Fibroblast of skin of back (primary cell): ENCODE measurements around the gene COBL.
A peak's percentile ranks its signal among the peaks of the same experiment; 100 is the strongest.
"Not testable (repeated sequence)": the region's sequence is repeated elsewhere in the genome, so short reads cannot be mapped to it uniquely, and the experiment has no call there.

Source experiments
- DNase-seq: peaks from one replicate; pipeline ENCODE4 v3.0.0-alpha.2; 2013

The COBL gene

GRCh38 chr7:51019191-51019844 is 297.3 kb downstream of the COBL start:
- peak; percentile 92 for DNase-seq

DNA sequence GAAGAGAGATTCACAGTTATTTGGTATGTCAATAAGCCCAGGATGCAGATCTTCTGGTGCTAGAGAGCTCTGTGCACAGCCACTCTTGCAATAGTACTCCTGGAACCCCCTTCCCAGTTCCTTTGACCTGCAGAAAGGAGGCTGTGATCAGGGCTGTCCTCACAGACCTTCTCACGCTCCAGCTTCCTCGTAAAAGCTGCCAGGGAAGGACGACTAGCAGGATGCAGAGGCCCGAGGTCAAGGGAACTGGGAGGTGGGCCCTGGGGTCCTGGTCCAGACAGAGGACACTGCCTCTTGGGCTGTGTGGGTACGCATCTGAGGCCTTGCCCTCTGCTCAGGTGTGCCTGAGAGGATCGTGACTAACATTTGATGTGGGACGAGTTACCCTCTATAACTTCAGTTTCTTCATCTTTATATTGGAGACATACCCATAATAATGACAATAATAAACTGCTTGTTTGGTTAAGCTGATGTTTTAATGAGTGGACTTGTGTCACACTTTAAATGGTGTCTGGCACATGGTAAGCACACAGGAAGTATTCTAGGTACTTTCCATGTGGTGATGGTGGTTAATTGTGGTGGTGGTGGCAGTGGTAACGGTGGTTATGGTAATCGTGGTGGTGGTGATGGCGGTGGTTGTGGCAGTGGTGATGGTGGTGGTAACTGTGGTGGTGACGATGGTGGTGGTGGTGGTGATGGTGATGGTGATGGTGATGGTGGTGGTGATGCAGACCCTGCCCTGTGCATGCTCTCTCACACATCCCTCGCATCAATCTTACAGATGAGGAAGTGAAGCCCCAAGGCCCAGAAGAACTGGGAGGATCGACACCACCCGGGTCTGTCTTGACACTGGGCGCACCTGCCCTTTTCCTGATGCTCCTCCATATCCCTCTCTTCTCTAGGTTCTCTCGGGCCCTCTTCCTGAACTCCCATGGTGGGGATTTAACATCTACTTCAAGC is 298.8 kb downstream of the COBL start:
- DNase-seq: no peak

DNA sequence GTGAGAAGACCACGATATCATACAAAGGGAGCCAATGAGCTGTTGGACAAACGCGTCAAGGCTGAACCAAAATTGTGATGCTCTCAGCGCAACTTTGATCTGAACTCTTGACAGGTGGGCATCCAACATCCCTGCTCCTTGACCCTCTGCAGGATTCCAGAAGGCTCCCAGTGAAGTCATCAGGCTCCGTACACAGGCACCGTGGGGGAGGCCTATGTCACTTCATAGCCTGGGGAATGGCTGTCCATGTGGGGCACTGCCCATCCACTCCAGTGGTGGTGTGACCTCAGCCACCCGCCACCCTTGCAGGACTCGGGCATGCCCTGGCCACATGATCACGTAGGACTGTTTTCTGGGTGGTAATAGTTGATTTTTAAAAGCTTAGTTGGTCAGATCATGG is 300.1 kb downstream of the COBL start:
- no peak for DNase-seq

GRCh38 chr7:51015581-51015980 is 301.0 kb downstream of the COBL start:
- no peak for DNase-seq

- DNase-seq: no peak
Observed at GRCh38 chr7:51014811-51015210, 301.8 kb downstream of the COBL start.

DNA sequence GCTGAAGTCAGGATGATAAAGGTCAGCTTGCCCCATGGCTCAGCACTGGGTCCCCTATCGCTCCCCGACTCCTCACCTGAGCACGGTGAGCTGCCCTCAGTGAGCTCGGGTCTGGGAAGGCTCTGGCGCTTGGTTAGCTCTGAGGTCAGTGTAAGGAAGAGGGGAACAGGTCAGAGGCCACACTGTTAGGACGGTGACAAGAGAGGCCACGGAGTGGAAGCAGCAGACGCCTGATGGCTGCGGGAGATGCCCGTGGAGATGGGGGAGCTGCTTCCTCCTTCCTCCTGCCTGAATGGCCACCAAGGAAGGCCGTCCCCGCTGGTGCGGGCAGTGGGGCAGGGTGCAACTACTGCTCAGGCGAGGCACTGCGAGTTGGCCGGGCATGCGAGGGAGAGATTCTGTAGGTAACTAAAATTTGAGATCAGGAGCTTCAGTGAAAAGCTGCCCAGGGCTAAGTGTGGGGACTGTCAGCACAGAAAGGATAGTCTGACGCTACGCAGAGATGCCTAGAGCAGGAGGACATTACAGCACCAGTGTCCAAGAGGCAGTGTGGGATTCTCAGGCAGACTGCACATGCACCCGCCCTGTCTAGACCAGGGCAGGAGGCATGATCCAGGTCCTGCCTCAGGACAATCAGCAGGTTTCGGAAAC is 302.6 kb downstream of the COBL start:
- DNase-seq: no peak

DNA sequence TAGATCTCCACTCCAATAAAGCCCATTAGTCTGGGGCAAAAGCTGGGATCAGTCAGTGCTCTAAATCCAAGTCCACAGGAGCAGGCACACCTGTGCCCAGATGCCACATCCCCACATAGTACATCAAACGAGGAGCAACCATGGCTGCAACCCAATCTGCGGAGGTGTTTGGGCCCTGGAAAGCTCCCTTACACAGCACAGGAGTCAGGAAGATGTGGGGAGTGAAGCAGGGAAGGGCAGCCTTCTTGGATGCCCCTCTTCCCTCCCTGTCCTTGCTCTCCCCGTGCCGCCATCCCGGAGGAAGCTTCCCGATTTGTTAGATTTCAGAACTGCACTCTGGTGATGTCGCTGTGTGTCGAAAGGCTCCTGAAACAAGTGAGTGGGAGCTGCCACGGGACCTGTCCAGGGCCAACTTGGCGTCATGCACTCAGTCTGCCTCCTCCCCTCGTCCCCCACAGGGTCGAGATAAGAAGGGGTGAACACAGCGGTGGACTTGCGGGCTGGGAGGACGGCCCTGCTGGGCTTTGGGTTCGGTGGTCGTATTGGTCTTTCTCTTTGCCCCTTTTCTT is 303.3 kb downstream of the COBL start:
- DNase-seq: no peak

GRCh38 chr7:51012569-51013217 is 303.9 kb downstream of the COBL start:
- no peak for DNase-seq

DNA sequence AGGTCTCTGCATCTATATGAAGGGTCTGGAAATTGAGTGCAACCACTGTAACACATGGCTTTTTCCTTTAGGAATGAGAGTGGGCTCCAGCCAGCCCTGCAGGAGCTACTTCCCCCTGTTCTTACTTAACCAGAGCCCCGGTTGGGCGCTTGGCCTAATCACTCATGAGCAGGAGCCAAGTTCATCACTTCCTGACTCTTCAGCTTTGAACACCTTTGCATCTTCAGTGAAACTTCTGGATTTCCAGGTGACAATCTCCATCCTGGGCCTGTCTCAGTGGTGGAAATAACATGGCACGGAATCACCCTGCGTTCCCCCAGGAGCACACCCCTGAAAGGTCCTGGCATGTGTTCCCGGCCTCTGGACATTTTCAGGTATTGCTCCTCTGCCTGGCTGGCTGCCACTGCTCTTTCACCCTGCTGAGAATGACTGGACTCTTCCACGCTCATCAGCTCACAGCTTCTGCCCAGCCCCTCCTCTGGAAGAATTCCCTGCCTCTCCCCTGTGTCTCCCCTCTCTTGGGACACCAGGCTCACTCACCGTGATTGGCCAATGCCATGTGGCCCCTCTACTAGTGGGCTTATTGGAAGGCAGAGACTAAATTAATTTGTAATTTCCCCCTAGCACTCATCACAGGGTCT is 304.8 kb downstream of the COBL start:
- DNase-seq: no peak

GRCh38 chr7:51010534-51010933 is 306.1 kb downstream of the COBL start:
- no peak for DNase-seq

- no peak for DNase-seq
Observed at GRCh38 chr7:51009716-51010496, 306.7 kb downstream of the COBL start.

DNA sequence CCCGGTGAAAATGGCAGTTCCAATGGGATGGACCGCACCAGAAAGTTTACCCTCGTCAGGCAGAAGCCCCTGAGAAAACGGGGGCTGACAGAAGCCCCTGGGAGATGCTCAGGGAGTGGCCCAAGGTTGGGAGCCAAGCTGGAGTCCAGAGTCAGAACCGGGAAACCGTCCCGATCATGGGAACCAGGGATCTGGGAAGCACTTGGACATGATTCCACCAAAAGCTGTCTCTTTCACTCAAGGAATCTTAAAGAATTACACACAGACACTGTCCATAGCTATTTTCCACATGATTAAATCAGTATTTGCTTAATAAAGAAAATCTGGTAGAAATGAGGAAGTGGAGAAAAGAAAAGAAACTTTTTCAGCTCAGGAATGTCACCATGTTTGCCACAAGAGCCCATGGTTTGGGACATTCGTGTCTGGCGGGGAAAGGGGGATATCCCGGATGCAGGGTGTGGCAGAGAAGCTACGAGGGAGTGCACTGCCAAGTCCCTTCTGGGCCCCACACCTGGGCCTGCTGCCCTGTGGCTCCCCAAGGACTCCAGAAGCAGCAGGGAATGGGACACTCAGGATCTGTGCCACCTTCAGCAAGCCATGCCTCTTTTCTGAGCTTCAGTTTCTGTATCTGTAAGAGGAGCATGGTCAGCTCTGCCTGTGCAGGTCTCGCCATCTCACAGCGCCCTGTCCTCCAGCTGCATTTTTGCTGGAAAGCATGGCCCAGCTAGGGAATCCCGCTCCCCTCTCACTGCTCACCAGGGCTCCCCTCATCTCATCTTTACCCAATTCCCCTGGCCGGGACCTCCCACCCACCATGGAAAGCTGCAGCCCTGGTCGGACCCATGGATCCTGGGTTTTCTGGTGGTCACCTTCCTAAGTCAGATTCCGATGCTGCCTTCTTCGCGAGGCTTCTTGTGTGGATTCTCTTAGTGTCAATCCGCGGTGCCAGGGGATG is 308.8 kb downstream of the COBL start:
- DNase-seq: no peak

DNA sequence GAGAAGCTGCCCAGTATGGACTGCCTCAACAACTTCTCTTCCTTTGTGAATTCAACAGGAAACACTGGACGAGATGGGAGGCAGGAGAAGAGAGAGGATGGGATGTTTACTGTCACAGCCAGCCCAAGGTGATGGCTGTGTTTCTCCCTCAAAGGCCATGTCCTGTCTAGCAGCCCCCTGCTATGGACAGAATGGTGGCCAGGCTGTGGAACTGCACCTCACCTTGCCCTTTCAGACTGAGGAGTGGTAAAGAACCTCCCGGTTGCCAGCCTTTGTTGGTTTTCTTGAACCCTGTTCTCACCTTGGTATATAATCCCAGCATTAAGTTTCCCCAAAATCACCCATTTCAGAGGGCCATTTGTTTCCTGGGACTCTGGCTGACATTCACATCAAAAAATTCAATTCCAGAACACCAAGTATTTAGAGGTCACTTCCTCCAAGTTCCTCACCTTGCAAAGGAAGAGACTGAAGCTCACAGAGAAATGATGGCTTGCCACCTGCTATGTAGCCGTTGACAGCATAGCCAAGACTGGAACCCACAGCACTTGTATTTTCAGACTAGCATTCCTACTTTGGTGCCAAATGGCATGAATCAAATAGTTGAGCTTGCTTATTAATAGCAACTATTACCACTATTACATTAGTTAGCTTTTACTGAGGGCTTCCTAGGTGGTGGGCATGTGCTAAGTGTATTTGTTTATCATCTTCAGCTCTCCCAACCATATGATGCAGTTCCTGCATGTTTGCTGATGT is 309.9 kb downstream of the COBL start:
- DNase-seq: no peak

DNA sequence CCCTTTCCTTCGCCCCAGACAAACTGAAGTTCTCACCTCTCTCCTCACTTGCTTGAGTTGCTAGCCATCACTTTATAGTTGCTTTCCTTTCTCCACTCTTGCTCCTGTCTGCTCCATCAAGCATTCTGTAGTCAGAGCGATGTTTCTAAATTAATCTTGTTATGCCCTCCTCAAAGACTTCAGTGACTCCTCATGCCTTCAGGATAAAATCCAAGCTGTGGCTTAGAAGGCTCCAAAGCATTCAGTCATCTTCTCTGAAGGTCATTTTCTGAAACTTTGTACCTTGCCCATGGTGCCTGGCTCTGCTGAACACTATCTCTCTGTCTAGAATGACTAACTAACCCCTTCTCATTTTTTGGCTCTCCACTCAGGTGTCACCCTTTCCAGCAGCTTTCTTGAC is 311.5 kb downstream of the COBL start:
- DNase-seq: no peak

GRCh38 chr7:51000956-51001355 is 315.7 kb downstream of the COBL start:
- DNase-seq: no peak

DNA sequence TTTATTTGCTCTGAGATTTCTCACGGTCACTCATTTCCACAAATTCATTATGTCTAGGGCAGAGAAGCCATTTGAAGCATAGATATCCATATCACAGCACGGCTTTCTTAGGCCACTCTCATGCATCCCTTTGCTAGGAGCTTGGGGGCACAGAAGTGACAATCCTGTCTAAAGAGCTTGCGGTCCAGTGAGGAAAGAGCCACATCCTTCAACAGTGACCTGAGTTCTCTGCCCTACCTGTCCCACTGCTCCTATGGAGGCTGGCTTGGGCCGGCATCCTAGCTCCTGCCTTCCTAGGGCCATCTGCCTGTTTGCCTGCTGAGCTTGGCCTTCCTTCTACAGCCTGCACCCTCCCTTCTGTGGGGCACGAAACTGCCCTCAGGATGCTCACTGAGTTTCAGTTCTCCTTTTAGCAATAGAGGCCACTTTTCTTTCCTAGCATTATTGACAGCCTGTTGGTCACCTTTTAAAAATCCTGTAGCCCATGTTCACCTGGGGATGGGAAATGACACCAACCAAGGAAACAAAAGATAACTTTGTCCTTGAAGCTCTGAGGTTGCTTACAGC is 321.8 kb downstream of the COBL start:
- DNase-seq: no peak

- DNase-seq: not testable (repeated sequence)
Observed at GRCh38 chr7:50990214-50990613, 326.4 kb downstream of the COBL start.

DNA sequence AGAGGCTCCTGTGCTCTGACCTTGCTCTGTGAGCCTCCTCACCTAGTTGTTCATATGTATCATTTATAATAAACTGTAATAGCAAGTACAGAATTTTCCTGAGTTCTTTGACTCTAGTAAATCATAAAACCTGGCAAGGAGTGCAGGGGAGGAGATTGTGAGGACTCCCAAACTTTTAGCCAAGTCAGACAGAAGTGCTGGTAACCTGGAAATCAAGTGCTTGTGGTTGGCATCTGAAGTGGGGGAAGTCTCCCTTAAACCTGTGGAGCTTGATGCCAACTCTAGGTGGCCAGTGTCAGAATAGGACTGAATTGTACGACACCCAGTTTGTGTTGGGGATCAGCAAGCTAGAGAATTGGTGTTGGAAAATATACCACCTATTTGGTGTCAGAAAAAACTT is 327.6 kb downstream of the COBL start:
- no peak for DNase-seq

DNA sequence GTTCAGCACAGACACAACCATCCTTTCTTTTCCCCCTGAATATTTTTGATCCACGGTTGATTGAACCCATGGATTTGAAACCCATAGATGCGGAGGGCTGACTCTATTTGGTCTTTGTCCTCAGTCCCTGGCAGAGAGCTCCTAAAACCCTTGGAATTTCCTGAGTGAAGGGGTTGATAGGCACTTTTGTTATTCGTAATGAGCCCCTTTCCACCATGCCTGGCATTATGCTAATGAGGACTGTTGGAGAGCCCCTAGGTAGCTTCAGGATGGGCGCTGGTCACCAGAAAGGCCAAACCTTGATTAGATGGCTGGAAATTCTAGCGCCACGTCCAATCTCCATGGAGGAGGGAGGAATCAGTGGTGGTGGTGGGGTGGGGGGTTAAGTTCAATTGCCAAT is 328.1 kb downstream of the COBL start:
- DNase-seq: no peak
